ENCODE data around the gene NUDCD3. TPM values are rescaled to one million over a fixed set of nuclear protein-coding genes. Genes with fewer than 3 reads are reported as not detected.

The NUDCD3 gene
- total RNA-seq, 1 donor from 2014 or later, result 105 TPM

DNA sequence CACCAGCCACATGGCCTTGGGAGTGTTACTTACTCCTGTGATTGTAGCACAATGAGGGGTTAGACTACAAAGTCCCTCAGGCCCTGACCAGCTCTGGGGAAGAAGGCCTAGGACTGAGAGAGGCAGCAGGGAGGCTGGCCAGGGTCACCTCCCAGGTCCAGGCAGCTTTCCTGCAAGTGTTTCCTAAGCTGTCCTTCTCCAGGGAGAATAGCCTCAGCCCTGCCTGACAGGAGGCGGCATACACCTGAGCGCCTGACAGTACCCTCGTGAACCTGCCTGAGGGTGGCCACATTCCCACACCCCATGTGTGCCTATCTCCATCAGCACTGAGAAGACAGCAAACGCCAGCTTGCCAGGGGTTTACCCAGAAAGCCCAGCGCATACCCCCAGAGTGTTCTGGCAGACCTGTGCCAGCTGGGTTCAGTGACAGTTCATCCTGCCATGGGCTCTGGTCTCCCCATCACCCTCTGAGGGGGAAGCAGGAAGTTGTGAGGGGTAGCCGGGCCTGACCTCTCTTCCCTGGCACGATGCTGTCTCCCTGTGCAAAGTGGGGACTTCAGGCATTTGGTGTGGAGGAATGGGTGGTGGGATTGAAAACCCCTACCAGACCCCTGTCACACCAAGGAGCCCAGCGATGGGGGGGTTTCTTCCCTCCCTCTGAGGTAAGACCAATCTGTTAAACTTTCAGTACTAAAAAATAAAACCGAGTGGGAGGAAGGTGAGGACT is 108.8 kb downstream of the NUDCD3 start:
- no peak overlapping the region for H3K4me3 Mint-ChIP-seq (ENCODE audit: unreplicated experiment)
- DNase-seq (ENCODE audit: low spot score), result peak; percentile 66
- TF ChIP-seq, protein P1, sequence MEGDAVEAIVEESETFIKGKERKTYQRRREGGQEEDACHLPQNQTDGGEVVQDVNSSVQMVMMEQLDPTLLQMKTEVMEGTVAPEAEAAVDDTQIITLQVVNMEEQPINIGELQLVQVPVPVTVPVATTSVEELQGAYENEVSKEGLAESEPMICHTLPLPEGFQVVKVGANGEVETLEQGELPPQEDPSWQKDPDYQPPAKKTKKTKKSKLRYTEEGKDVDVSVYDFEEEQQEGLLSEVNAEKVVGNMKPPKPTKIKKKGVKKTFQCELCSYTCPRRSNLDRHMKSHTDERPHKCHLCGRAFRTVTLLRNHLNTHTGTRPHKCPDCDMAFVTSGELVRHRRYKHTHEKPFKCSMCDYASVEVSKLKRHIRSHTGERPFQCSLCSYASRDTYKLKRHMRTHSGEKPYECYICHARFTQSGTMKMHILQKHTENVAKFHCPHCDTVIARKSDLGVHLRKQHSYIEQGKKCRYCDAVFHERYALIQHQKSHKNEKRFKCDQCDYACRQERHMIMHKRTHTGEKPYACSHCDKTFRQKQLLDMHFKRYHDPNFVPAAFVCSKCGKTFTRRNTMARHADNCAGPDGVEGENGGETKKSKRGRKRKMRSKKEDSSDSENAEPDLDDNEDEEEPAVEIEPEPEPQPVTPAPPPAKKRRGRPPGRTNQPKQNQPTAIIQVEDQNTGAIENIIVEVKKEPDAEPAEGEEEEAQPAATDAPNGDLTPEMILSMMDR (IDR thresholded peaks at IDR 0.05), result no peak
- H3K27me3 Mint-ChIP-seq (ENCODE audit: low read depth), result no peaks in the 10 kb centered on the region
- H3K36me3 Mint-ChIP-seq (ENCODE audit: low read depth), result peaks cover 14% of the 10 kb centered on the region
- H3K27ac Mint-ChIP-seq (ENCODE audit: unreplicated experiment), result no peak overlapping the region
- peaks cover 29% of the 10 kb centered on the region for H3K4me1 Mint-ChIP-seq (ENCODE audit: low read depth)
- H3K9me3 Mint-ChIP-seq (ENCODE audit: low read depth), result no peaks in the 10 kb centered on the region

GRCh38 chr7:44380831-44381493 is 109.5 kb downstream of the NUDCD3 start:
- peak; percentile 53 for DNase-seq (ENCODE audit: low spot score)

DNA sequence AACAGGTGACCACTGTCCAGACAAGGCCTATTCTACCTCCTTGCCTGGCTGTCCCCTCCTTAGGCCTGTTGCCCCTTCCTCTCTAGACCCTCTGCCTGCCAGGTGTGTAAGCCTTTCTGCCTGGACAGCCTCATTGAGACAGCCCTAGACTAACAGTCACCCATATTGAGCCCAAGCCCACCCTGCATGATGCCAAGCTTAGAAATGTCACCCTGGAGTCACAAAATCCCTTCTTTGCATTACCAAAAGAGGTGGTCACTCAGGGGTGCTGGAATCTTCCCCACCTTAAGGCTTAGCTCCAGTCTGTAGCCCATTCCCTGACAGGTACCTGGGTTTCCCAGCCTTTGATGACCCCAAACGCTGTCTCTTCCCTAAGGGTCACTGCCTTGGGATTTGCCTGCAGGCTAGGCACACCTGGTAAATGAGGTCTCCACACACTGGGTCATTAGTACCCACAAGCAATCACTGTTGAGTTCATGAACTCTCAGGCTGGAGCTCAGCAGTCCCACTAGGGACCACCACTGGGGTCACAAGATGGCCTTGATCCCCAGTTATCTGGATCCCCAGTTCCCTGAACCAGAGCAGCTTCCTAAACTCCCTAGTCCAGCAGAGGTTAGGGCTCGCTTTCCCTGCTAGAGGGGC is 110.1 kb downstream of the NUDCD3 start:
- no peak overlapping the region for H3K27ac Mint-ChIP-seq (ENCODE audit: unreplicated experiment)
- peaks cover 9% of the 10 kb centered on the region for H3K36me3 Mint-ChIP-seq (ENCODE audit: low read depth)

More at GRCh38 chr7:44380831-44381493, 109.5 kb downstream of the NUDCD3 start:
- no peak overlapping the region for H3K4me3 Mint-ChIP-seq (ENCODE audit: unreplicated experiment)
- H3K4me1 Mint-ChIP-seq (ENCODE audit: low read depth), result peaks cover 29% of the 10 kb centered on the region
- no peaks in the 10 kb centered on the region for H3K9me3 Mint-ChIP-seq (ENCODE audit: low read depth)
- peaks cover 11% of the 10 kb centered on the region for H3K36me3 Mint-ChIP-seq (ENCODE audit: low read depth)
- H3K27ac Mint-ChIP-seq (ENCODE audit: unreplicated experiment), result no peak overlapping the region
- TF ChIP-seq, protein P1 (IDR thresholded peaks at IDR 0.05), result no peak
- H3K27me3 Mint-ChIP-seq (ENCODE audit: low read depth), result no peaks in the 10 kb centered on the region

DNA sequence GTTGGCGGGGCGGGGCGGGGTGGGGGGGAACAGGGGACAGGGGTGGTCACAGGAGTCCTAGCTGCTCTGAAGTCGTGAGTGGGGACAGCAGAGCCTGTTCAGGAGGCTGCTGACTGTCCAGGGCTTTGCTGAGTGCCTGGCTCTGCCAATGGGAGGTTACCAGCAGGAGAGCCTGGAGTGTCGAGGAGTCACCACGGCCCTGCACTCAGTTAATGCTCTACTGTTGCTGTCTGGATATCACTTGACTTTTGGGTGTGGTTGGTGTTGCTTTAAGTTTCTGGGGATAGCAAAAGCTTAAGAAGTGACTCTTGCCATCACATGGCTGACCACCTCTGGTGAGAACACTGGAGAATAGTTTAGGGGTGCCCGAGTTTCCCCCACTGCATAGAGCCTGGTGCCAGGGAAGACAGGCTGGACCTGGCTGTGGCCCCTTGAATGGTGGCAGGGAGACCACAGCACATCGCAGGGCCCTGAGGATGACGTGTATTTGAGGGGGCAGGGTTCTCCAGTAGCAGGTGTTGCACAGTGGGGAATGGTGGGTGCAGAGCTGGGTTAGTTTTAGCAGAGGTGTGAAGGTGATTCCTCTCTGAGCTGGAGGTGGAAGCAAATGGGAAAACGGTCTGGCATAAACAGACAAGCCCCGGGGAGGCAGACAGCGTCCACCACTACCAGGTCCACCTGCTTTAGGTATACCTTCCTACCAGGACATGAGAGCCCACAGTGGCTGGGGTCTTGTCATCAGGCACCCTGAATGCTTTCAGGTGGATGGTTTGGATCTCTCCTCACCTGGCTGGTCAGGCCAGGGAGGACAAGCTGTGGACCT is 110.9 kb downstream of the NUDCD3 start:
- TF ChIP-seq, protein P1 (IDR thresholded peaks at IDR 0.05), result no peak
- H3K4me3 Mint-ChIP-seq (ENCODE audit: unreplicated experiment), result no peak overlapping the region
- DNase-seq (ENCODE audit: low spot score), result peak; percentile 44
- no peaks in the 10 kb centered on the region for H3K9me3 Mint-ChIP-seq (ENCODE audit: low read depth)
- peaks cover 27% of the 10 kb centered on the region for H3K4me1 Mint-ChIP-seq (ENCODE audit: low read depth)
- H3K27ac Mint-ChIP-seq (ENCODE audit: unreplicated experiment), result peak overlapping the region; percentile 28
- H3K27me3 Mint-ChIP-seq (ENCODE audit: low read depth), result no peaks in the 10 kb centered on the region
- H3K36me3 Mint-ChIP-seq (ENCODE audit: low read depth), result peaks cover 2% of the 10 kb centered on the region

More for the DNA sequence above, 110.1 kb downstream of the NUDCD3 start:
- Mint-ChIP-seq H3K4me3 (ENCODE audit: unreplicated experiment) (no peak overlapping the region), H3K27me3 (ENCODE audit: low read depth) (no peaks in the 10 kb centered on the region), H3K9me3 (ENCODE audit: low read depth) (no peaks in the 10 kb centered on the region), H3K4me1 (ENCODE audit: low read depth) (peaks cover 29% of the 10 kb centered on the region)
- DNase-seq (ENCODE audit: low spot score), result no peak
- TF ChIP-seq, protein P1 (IDR thresholded peaks at IDR 0.05), result no peak

Data from chondrocyte (in vitro differentiated cells).